GM06990 (cell line): Measurements from ENCODE around the gene GABRG3.

Source experiments
- DNase-seq: peaks from one replicate; pipeline ENCODE4 v3.0.0-alpha.2; 2011; ENCODE audit not compliant: insufficient read length; ENCODE audit errors: extremely low read depth
- H3K27me3 ChIP-seq: replicated peaks from 2 replicates; pipeline ENCODE4 v1.6.0; 2011; ENCODE audit warnings: low read length; ENCODE audit not compliant: control insufficient read depth, insufficient read depth
- H3K36me3 ChIP-seq: 2 replicates; pipeline ENCODE4 v1.5.1; 2011; ENCODE audit warnings: low read length; ENCODE audit not compliant: control insufficient read depth, insufficient read depth
- H3K4me3 ChIP-seq: replicated peaks from 2 replicates; pipeline ENCODE4 v1.5.1; 2011; ENCODE audit warnings: low read depth, mild to moderate bottlenecking, control low read depth, low read length
- CTCF ChIP-seq: IDR thresholded peaks from 2 replicates; pipeline ENCODE4 v1.5.1; 2011; ENCODE audit warnings: low read length, control low read depth, mild to moderate bottlenecking, inconsistent platforms; ENCODE audit not compliant: insufficient read depth, poor library complexity, severe bottlenecking

GABRG3 gene

GRCh38 chr15:27074179-27074578 is 103.2 kb downstream of the GABRG3 start:
- DNase-seq, result no peak
- H3K4me3 ChIP-seq, result no peak overlapping the region
- no peaks in the 10 kb centered on the region for H3K36me3 ChIP-seq
- no peak for TF ChIP-seq CTCF
- no peaks in the 10 kb centered on the region for H3K27me3 ChIP-seq

GRCh38 chr15:27077790-27078189 is 106.8 kb downstream of the GABRG3 start:
- H3K36me3 ChIP-seq, result no peaks in the 10 kb centered on the region
- no peak for DNase-seq

GRCh38 chr15:27081676-27082418 is 110.9 kb downstream of the GABRG3 start:
- DNase-seq, result no peak
- no peaks in the 10 kb centered on the region for H3K27me3 ChIP-seq
- TF ChIP-seq CTCF, result no peak
- H3K36me3 ChIP-seq, result no peaks in the 10 kb centered on the region
- no peak overlapping the region for H3K4me3 ChIP-seq

More at GRCh38 chr15:27077790-27078189, 106.8 kb downstream of the GABRG3 start:
- H3K27me3 ChIP-seq, result no peaks in the 10 kb centered on the region
- H3K4me3 ChIP-seq, result no peak overlapping the region
- no peak for TF ChIP-seq CTCF

GRCh38 chr15:27082526-27082925 is 111.5 kb downstream of the GABRG3 start:
- H3K4me3 ChIP-seq, result no peak overlapping the region
- TF ChIP-seq CTCF, result no peak
- H3K36me3 ChIP-seq, result no peaks in the 10 kb centered on the region

GRCh38 chr15:27084844-27085243 is 113.9 kb downstream of the GABRG3 start:
- Histone ChIP-seq H3K27me3 (no peaks in the 10 kb centered on the region), H3K4me3 (no peak overlapping the region), H3K36me3 (no peaks in the 10 kb centered on the region)
- TF ChIP-seq CTCF, result no peak
- DNase-seq, result no peak

More at GRCh38 chr15:27082526-27082925, 111.5 kb downstream of the GABRG3 start:
- no peaks in the 10 kb centered on the region for H3K27me3 ChIP-seq
- no peak for DNase-seq
